ENCODE data around the gene SCMH1.
"Not testable (repeated sequence)": the region's sequence is repeated elsewhere in the genome, so short reads cannot be mapped to it uniquely, and the experiment has no call there.

Gene SCMH1

DNA sequence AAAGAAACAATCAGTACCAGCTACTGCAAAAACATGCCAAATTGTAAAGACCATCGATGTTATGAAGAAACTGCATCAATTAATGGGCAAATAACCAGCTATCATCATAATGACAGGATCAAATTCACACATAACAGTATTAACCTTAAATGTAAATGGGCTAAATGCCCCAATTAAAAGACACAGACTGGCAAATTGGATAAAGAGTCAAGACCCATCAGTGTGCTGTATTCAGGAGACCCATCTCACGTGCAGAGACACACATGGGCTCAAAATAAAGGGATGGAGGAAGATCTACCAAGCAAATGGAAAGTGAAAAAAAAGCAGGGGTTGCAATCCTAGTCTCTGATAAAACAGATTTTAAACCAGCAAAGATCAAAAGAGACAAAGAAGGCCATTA is 35.1 kb downstream of the SCMH1 start:
- not testable (repeated sequence) for H3K36me3 ChIP-seq (ENCODE audit: control insufficient read depth, insufficient read depth, low read length, severe bottlenecking); H3K9me3 ChIP-seq (ENCODE audit: control insufficient read depth, low read length); DNase-seq (ENCODE audit: low read depth)

DNA sequence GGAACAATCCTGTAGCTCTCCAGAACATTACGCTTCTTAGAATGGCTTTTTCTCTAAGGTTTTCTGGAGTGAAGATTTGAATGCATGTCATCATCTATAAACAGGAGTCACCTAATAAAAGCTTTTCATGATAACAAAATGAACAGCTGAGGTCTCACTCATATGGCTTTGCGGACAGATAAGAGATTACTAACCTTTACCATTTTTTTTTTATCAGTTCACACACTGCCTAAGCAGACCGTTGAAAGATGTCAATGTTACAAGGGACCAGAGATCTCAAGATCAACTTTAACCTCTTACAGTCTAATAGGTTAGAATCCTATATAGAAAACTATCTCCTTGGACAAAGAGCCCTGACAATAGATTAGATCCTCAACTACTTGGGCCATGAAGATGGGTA is 41.4 kb downstream of the SCMH1 start:
- no peaks in the 10 kb centered on the region for H3K36me3 ChIP-seq (ENCODE audit: control insufficient read depth, insufficient read depth, low read length, severe bottlenecking)
- DNase-seq (ENCODE audit: low read depth): no peak
- H3K4me3 ChIP-seq (ENCODE audit: low read length): no peak overlapping the region
- no peaks in the 10 kb centered on the region for H3K27me3 ChIP-seq (replicated peaks; ENCODE audit: control insufficient read depth, insufficient read depth, low read length)
- H3K4me1 ChIP-seq (ENCODE audit: control insufficient read depth, insufficient read depth, low read length): no peaks in the 10 kb centered on the region
- H3K9ac ChIP-seq (ENCODE audit: low read length): no peak overlapping the region
- H3K9me3 ChIP-seq (ENCODE audit: control insufficient read depth, low read length): peaks cover under 1% of the 10 kb centered on the region

More for the DNA sequence above, 35.1 kb downstream of the SCMH1 start:
- H3K9ac ChIP-seq (ENCODE audit: low read length); H3K4me1 ChIP-seq (ENCODE audit: control insufficient read depth, insufficient read depth, low read length); H3K4me3 ChIP-seq (ENCODE audit: low read length); H3K27me3 ChIP-seq (replicated peaks; ENCODE audit: control insufficient read depth, insufficient read depth, low read length): not testable (repeated sequence)

DNA sequence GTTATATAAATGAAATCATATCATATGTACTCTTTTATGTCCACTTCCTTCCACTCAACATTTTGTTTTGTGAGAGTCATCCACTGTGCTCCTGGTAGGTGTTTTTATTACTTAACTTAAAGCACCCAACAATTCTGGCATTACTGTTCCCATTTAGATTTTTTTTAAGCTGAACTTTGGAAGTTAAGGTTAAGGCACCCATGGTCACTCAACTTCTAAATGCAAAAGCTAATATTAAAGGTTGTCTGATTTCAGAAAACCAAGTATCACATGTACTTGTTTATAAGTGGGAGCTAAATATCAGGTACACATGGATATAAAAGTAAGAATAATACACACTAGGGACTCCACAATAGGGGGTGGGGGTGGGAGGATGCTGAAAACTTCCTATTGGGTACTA is 42.7 kb downstream of the SCMH1 start:
- DNase-seq (ENCODE audit: low read depth): no peak
- peaks cover 5% of the 10 kb centered on the region for H3K9me3 ChIP-seq (ENCODE audit: control insufficient read depth, low read length)
- H3K4me1 ChIP-seq (ENCODE audit: control insufficient read depth, insufficient read depth, low read length): no peaks in the 10 kb centered on the region
- no peaks in the 10 kb centered on the region for H3K27me3 ChIP-seq (replicated peaks; ENCODE audit: control insufficient read depth, insufficient read depth, low read length)
- H3K4me3 ChIP-seq (ENCODE audit: low read length): no peak overlapping the region
- no peaks in the 10 kb centered on the region for H3K36me3 ChIP-seq (ENCODE audit: control insufficient read depth, insufficient read depth, low read length, severe bottlenecking)
- H3K9ac ChIP-seq (ENCODE audit: low read length): no peak overlapping the region

DNA sequence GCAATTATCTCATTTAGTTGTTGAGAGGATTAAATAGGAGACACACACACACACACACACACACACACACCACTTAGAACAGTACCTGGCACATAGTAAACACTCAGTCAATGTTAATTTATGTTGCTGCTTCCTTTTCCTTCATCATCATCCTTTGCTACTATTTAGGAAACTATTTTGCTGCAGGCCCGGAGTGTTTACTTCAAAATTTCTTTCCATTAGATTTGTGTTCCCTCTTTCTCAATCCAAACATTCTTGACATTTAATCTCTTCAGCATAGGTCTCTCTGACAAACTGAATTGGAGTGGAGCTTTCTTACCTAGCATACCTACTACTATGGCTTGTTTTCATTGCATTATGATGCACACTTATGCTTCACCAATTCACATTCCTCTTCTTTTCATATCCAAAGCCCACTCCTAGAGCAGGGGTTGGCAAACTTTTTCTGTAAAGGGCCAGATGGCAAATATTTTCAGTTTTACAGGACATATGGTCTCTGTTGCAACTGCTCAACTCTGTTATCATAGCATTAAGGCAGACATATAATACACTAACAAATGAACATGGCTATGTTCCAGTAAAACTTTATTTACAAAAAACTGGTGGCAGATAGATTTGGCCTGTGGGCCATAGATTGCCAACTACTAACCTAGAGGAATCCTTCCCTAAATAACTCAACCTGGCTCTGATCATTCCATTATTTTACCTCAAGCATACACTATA is 49.5 kb downstream of the SCMH1 start:
- H3K4me1 ChIP-seq (ENCODE audit: control insufficient read depth, insufficient read depth, low read length): no peaks in the 10 kb centered on the region
- H3K36me3 ChIP-seq (ENCODE audit: control insufficient read depth, insufficient read depth, low read length, severe bottlenecking): no peaks in the 10 kb centered on the region
- DNase-seq (ENCODE audit: low read depth): peak; percentile 61
- H3K4me3 ChIP-seq (ENCODE audit: low read length): no peak overlapping the region
- peaks cover 5% of the 10 kb centered on the region for H3K9me3 ChIP-seq (ENCODE audit: control insufficient read depth, low read length)
- no peaks in the 10 kb centered on the region for H3K27me3 ChIP-seq (replicated peaks; ENCODE audit: control insufficient read depth, insufficient read depth, low read length)
- no peak overlapping the region for H3K9ac ChIP-seq (ENCODE audit: low read length)

DNA sequence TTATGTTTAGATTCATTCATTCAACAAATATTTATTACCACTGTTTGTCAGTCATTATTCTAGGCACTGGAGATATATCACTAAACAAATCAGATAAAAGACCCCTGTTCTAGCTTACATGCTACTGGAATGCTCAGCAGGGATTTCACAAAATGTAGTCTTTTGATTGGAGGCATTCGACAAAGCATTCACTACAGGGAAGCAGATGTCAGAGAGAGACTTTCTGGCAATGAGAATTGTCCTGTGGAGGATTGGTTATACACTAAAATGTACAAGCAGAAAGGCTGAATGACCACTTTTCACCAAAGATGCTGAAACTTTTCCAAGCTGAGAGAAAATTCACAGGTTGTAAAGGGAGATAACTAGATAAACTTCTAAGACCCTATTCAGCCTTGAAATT is 57.7 kb downstream of the SCMH1 start:
- DNase-seq (ENCODE audit: low read depth): no peak
- H3K4me3 ChIP-seq (ENCODE audit: low read length): no peak overlapping the region
- no peaks in the 10 kb centered on the region for H3K27me3 ChIP-seq (replicated peaks; ENCODE audit: control insufficient read depth, insufficient read depth, low read length)
- no peaks in the 10 kb centered on the region for H3K36me3 ChIP-seq (ENCODE audit: control insufficient read depth, insufficient read depth, low read length, severe bottlenecking)
- H3K9ac ChIP-seq (ENCODE audit: low read length): no peak overlapping the region
- H3K4me1 ChIP-seq (ENCODE audit: control insufficient read depth, insufficient read depth, low read length): peaks cover 4% of the 10 kb centered on the region
- no peaks in the 10 kb centered on the region for H3K9me3 ChIP-seq (ENCODE audit: control insufficient read depth, low read length)

DNA sequence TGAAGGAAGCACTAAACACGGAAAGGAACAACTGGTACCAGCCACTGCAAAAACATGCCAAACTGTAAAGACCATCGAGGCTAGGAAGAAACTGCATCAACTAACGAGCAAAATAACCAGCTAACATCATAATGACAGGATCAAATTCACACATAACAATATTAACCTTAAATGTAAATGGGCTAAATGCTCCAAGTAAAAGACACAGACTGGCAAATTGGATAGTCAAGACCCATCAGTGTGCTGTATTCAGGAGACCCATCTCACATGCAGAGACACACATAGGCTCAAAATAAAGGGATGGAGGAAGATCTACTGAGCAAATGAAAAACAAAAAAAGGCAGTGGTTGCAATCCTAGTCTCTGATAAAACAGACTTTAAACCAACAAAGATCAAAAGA is 63.9 kb downstream of the SCMH1 start:
- not testable (repeated sequence) for H3K36me3 ChIP-seq (ENCODE audit: control insufficient read depth, insufficient read depth, low read length, severe bottlenecking); H3K9me3 ChIP-seq (ENCODE audit: control insufficient read depth, low read length); H3K27me3 ChIP-seq (replicated peaks; ENCODE audit: control insufficient read depth, insufficient read depth, low read length); H3K9ac ChIP-seq (ENCODE audit: low read length); DNase-seq (ENCODE audit: low read depth); H3K4me3 ChIP-seq (ENCODE audit: low read length); H3K4me1 ChIP-seq (ENCODE audit: control insufficient read depth, insufficient read depth, low read length)

DNA sequence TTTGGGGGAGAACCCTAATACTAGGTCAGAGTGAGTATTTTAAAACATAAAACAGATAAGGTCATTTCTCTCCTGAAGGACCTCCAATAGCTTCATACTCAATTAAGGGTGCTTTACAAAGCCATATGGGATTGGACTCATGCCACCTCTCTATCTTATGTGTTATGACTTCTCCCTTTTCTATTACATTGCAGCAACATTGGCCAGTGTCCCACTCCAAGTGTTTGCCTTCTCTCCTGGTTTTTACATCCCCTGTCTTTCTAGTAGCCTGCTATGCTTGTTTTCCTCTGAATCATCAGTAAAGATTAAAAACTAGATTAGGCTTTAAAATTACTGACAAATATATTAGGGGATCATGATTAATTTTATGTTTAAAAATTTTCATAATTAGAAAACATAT is 66.6 kb downstream of the SCMH1 start:
- H3K9me3 ChIP-seq (ENCODE audit: control insufficient read depth, low read length): no peaks in the 10 kb centered on the region
- no peak overlapping the region for H3K9ac ChIP-seq (ENCODE audit: low read length)
- H3K4me1 ChIP-seq (ENCODE audit: control insufficient read depth, insufficient read depth, low read length): no peaks in the 10 kb centered on the region
- DNase-seq (ENCODE audit: low read depth): no peak
- no peaks in the 10 kb centered on the region for H3K36me3 ChIP-seq (ENCODE audit: control insufficient read depth, insufficient read depth, low read length, severe bottlenecking)
- H3K4me3 ChIP-seq (ENCODE audit: low read length): no peak overlapping the region
- no peaks in the 10 kb centered on the region for H3K27me3 ChIP-seq (replicated peaks; ENCODE audit: control insufficient read depth, insufficient read depth, low read length)

DNA sequence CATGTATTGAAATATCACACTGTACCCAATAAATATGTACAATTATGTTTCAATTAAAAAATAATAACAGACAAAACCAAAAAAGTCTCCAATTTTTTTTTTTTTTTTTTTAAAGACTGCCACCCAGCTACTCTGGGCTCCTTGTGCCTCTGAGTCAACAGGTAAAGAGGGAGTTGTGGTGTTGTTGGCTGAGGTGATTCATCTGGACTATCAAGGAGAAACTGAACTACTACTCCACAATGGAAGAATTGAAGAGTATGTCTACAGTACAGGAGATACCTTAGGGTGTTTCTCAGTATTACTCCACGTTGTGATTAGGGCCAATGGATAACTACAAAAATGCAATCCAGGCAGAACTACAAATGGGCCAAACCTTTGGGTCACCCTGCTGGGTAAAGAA is 67.9 kb downstream of the SCMH1 start:
- DNase-seq (ENCODE audit: low read depth): no peak
- Histone ChIP-seq H3K4me1 (ENCODE audit: control insufficient read depth, insufficient read depth, low read length) (no peaks in the 10 kb centered on the region), H3K27me3 (replicated peaks; ENCODE audit: control insufficient read depth, insufficient read depth, low read length) (no peaks in the 10 kb centered on the region), H3K4me3 (ENCODE audit: low read length) (no peak overlapping the region), H3K9ac (ENCODE audit: low read length) (no peak overlapping the region), H3K9me3 (ENCODE audit: control insufficient read depth, low read length) (no peaks in the 10 kb centered on the region), H3K36me3 (ENCODE audit: control insufficient read depth, insufficient read depth, low read length, severe bottlenecking) (no peaks in the 10 kb centered on the region)

DNA sequence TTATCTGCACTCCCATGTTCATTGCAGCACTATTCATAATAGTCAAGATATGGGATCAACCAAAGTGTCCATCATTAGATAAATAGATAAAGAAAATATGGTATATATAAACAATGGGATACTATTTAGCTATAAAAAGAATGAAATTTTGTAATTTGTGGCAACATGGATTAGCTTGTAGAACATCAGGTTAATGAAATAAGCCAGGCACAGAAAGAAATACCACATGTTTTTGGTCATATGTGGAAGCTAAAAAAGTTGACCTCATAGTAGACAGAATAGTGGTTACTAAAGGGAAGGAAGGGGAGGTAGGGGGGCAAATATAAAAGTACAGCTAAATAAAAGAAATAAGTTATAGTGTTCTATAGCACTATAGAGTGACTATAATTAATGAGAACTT is 68.5 kb downstream of the SCMH1 start:
- H3K9ac ChIP-seq (ENCODE audit: low read length): no peak overlapping the region

DNA sequence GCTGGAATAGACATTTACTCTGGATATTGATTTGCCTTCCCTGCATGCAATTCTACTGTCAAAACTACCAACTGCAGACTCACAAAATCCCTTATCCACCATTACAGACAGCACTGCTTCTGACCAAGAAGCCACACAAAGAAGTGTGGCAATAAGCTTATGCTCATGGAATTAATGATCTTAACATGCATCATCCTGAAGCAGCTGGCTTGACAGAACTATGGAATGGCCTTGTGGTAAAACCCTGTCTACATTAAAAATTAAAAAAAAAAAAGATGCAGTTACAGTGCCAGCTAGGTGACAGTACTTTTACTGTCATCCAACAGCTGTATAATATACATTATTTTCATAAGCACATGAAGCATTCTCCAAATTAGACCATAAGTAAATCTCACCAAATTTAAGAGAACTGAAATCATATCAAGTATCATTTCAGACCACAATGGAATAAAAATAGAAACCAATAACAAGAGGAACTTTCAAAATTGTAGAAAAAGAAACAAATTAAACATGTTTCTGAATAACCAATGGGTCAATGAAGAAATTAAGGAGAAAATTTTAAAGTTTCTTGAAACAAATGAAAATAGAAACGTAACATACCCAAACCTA is 70.7 kb downstream of the SCMH1 start:
- no peaks in the 10 kb centered on the region for H3K27me3 ChIP-seq (replicated peaks; ENCODE audit: control insufficient read depth, insufficient read depth, low read length)
- no peak for DNase-seq (ENCODE audit: low read depth)
- no peaks in the 10 kb centered on the region for H3K4me1 ChIP-seq (ENCODE audit: control insufficient read depth, insufficient read depth, low read length)
- no peak overlapping the region for H3K9ac ChIP-seq (ENCODE audit: low read length)
- H3K36me3 ChIP-seq (ENCODE audit: control insufficient read depth, insufficient read depth, low read length, severe bottlenecking): no peaks in the 10 kb centered on the region
- H3K9me3 ChIP-seq (ENCODE audit: control insufficient read depth, low read length): peaks cover 25% of the 10 kb centered on the region
- no peak overlapping the region for H3K4me3 ChIP-seq (ENCODE audit: low read length)

More for the DNA sequence above, 68.5 kb downstream of the SCMH1 start:
- Histone ChIP-seq H3K27me3 (replicated peaks; ENCODE audit: control insufficient read depth, insufficient read depth, low read length) (no peaks in the 10 kb centered on the region), H3K9me3 (ENCODE audit: control insufficient read depth, low read length) (peaks cover 3% of the 10 kb centered on the region), H3K4me3 (ENCODE audit: low read length) (no peak overlapping the region), H3K36me3 (ENCODE audit: control insufficient read depth, insufficient read depth, low read length, severe bottlenecking) (no peaks in the 10 kb centered on the region), H3K4me1 (ENCODE audit: control insufficient read depth, insufficient read depth, low read length) (no peaks in the 10 kb centered on the region)
- no peak for DNase-seq (ENCODE audit: low read depth)

DNA sequence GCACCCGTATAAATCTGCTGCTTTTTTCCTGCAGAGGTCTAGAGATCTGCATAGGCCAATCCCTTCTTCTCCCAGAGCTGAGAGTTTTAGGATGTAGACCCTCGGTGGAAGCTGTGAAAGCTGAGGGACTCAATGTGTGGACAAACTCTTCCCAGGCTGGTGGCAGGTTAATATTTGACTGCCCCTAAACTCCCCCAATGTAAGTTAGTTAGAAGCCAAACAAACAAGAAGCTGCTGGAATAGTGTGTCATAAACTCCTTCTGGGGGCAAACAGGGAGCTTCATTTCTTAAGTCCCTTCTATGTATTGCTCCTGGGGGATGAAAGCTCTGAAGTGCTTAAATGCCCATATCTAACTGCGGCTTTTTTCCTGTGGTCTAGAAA is 72.3 kb downstream of the SCMH1 start:
- Histone ChIP-seq H3K4me3 (ENCODE audit: low read length) (no peak overlapping the region), H3K4me1 (ENCODE audit: control insufficient read depth, insufficient read depth, low read length) (no peaks in the 10 kb centered on the region), H3K27me3 (replicated peaks; ENCODE audit: control insufficient read depth, insufficient read depth, low read length) (no peaks in the 10 kb centered on the region), H3K9ac (ENCODE audit: low read length) (no peak overlapping the region), H3K9me3 (ENCODE audit: control insufficient read depth, low read length) (peaks cover 25% of the 10 kb centered on the region), H3K36me3 (ENCODE audit: control insufficient read depth, insufficient read depth, low read length, severe bottlenecking) (no peaks in the 10 kb centered on the region)
- DNase-seq (ENCODE audit: low read depth): no peak
